ENCODE data around the gene FBXL17. TPM values are rescaled to one million over a fixed set of nuclear protein-coding genes. Genes with fewer than 3 reads are reported as not detected.

FBXL17 gene
- total and polyA plus RNA-seq, 2 of the 13 experiments (the other 11 are each of a cell fraction or from before 2014, with no cell fraction given) = 3.0 to 7.9 TPM

- 24% methylated on average over 1 of the region's 1 CpG for WGBS (ENCODE audit: low lambda C conversion rate)
- no TSS peak for BruUV-seq (replicated peaks)
- H3K27me3 ChIP-seq (ENCODE audit: control insufficient read depth in 1 of 2, insufficient read depth in 2 of 2, low read length in 2 of 2) = no peaks in the 10 kb centered on the region
- no peak overlapping the region for H3K4me2 ChIP-seq (ENCODE audit: low read depth, low read length)
- no peaks in the 10 kb centered on the region for H3K9me3 ChIP-seq (ENCODE audit: low read length)
- DNase-seq (ENCODE audit: low spot score) (no peak), FAIRE-seq (no peak), ATAC-seq (no peak)
- H3K9ac ChIP-seq (ENCODE audit: insufficient read depth, low read depth, low read length) = no peak overlapping the region
- H4K20me1 ChIP-seq (ENCODE audit: insufficient read depth, low read length) = no peaks in the 10 kb centered on the region
- H3K4me3 ChIP-seq (replicated peaks in 1 of 3; ENCODE audit: insufficient read depth in 1 of 3, low read depth in 2 of 3, low read length in 3 of 3) = no peak overlapping the region
- H2AFZ ChIP-seq (ENCODE audit: low read length) = no peak overlapping the region
- no peaks in the 10 kb centered on the region for H3K4me1 ChIP-seq (ENCODE audit: insufficient read depth, low read length)
- H3K79me2 ChIP-seq (ENCODE audit: insufficient read depth, low read length) = no peaks in the 10 kb centered on the region
- in situ Hi-C loops (cut with HindIII; ENCODE audit: extremely low pct_ligation_motif_present, low pct_unique_long_range_greater_than_20kb) (no loop called here), intact Hi-C loops (cut with micrococcal nuclease; ENCODE audit: unreplicated experiment) (no loop called here)
- ChIA-PET CTCF (ENCODE audit: low intra/inter-chr PET ratio, low total read pairs) (no interaction called here), POLR2A (no interaction called here)
- H3K27ac ChIP-seq (ENCODE audit: extremely low read length, insufficient read depth, low read length) = no peak overlapping the region
- H3K36me3 ChIP-seq (replicated peaks in 1 of 2; ENCODE audit: control insufficient read depth in 1 of 2, insufficient read depth in 2 of 2, low read length in 2 of 2) = no peaks in the 10 kb centered on the region
- no peak for TF ChIP-seq REL (CRISPR knock-in tag; conservative IDR thresholded peaks at IDR 0.05)
- no peak for TF ChIP-seq ZNF382 (CRISPR knock-in tag; IDR thresholded peaks at IDR 0.05; ENCODE audit: borderline replicate concordance)
- no peak for TF ChIP-seq FOXO4 (CRISPR knock-in tag; conservative IDR thresholded peaks at IDR 0.05)
- no peak for TF ChIP-seq ZNF318 (CRISPR knock-in tag; IDR thresholded peaks at IDR 0.05)
- TF ChIP-seq ZNF3 (CRISPR knock-in tag; IDR thresholded peaks at IDR 0.05) = no peak
- no peak for TF ChIP-seq ZNF558 (CRISPR knock-in tag; IDR thresholded peaks at IDR 0.05; ENCODE audit: borderline replicate concordance)
- TF ChIP-seq JARID2 (CRISPR knock-in tag; IDR thresholded peaks at IDR 0.05; ENCODE audit: insufficient replicate concordance) = no peak
- no peak for TF ChIP-seq TCF7 (IDR thresholded peaks at IDR 0.05; ENCODE audit: low read depth)
- TF ChIP-seq AFF4 (CRISPR knock-in tag; IDR thresholded peaks at IDR 0.05) = no peak
Observed at GRCh38 chr5:107926121-107926520, 455.8 kb downstream of the FBXL17 start.
